Measurements from ENCODE around the gene TEC. TPM values are rescaled to one million over a fixed set of nuclear protein-coding genes. Genes with fewer than 3 reads are reported as not detected.

TEC gene
- total and polyA plus RNA-seq, 4 donors, result 0.98 to 2.6 (median 1.6) TPM

- no peak for DNase-seq (ENCODE audit: low read depth in 4 of 6, low spot score in 6 of 6)
- 47% methylated on average over 4 of the region's 8 CpGs for WGBS (ENCODE audit: insufficient coverage)
- no peaks in the 10 kb centered on the region for H3K36me3 ChIP-seq (ENCODE audit: control insufficient read depth, insufficient read depth, low read length)
- H3K4me1 ChIP-seq (ENCODE audit: control insufficient read depth, insufficient read depth, low read length), result no peaks in the 10 kb centered on the region
- no peaks in the 10 kb centered on the region for H3K27me3 ChIP-seq (ENCODE audit: control insufficient read depth, insufficient read depth, low read length)
- no peaks in the 10 kb centered on the region for H3K9me3 ChIP-seq (ENCODE audit: control insufficient read depth, insufficient read depth, low read length)
- H3K4me3 ChIP-seq (ENCODE audit: low read depth, low read length), result no peak overlapping the region
- no peak overlapping the region for H3K27ac ChIP-seq (ENCODE audit: low read depth, low read length)
Measured at GRCh38 chr4:48085821-48086589, 183.6 kb downstream of the TEC start.

Small RNA genes lying within 50 kb of the gene (small RNA-seq; reads per million reads assigned to genes)
- gene RF00019 (ENCODE audit: low replicate concordance) (not detected), gene RF00026 (ENCODE audit: low replicate concordance) (not detected), gene RNU6-838P (ENCODE audit: low replicate concordance) (not detected)

Other genes starting within 250 kb of the TEC start
- 1 to 10 TPM in 1 of 2 donors, under 1 TPM in 1; 0.72 to 2.3 TPM for gene TXK, start 135.6 kb downstream of the TEC start, total RNA-seq
- 1 to 10 TPM in 1 of 2 donors, under 1 TPM in 1; 0.35 to 1.7 TPM for gene TXK, start 135.6 kb downstream of the TEC start, polyA plus RNA-seq (ENCODE audit: insufficient read length in 2 of 2)
- 10 to 100 TPM; 30.4 to 84.8 TPM for gene SLAIN2, start 71.7 kb upstream of the TEC start, total RNA-seq
- 10 to 100 TPM; 30.6 to 34.4 TPM for gene SLAIN2, start 71.7 kb upstream of the TEC start, polyA plus RNA-seq (ENCODE audit: insufficient read length in 2 of 2)
- gene SLC10A4, start 213.5 kb upstream of the TEC start, total RNA-seq, result 1 to 10 TPM; 4.4 to 5.8 TPM
- 1 to 10 TPM; 7.9 to 8.3 TPM for gene SLC10A4, start 213.5 kb upstream of the TEC start, polyA plus RNA-seq (ENCODE audit: insufficient read length in 2 of 2)
- under 1 TPM in 1 of 2 donors, not detected in 1; 0.44 TPM for gene ZAR1, start 220.4 kb upstream of the TEC start, total RNA-seq
- gene ZAR1, start 220.4 kb upstream of the TEC start, polyA plus RNA-seq (ENCODE audit: insufficient read length in 2 of 2), result not detected